Measurements from ENCODE around the gene KRI1.
"Not testable (repeated sequence)": the region's sequence is repeated elsewhere in the genome, so short reads cannot be mapped to it uniquely, and the experiment has no call there.

KRI1 gene

GRCh38 chr19:10554760-10555609 lies 10.8 kb downstream of the KRI1 start:
- H3K4me3 ChIP-seq (ENCODE audit: insufficient read length, low read depth), result no peak overlapping the region
- H3K4me1 ChIP-seq (ENCODE audit: insufficient read depth, insufficient read length), result peaks cover 6% of the 10 kb centered on the region
- no peak overlapping the region for H3K9ac ChIP-seq (ENCODE audit: insufficient read length, low read depth)
- H3K27me3 ChIP-seq (ENCODE audit: insufficient read depth, insufficient read length), result no peaks in the 10 kb centered on the region
- peaks cover 84% of the 10 kb centered on the region for H3K36me3 ChIP-seq (ENCODE audit: insufficient read depth, insufficient read length, low read length)
- TF ChIP-seq ZNF274 (IDR thresholded peaks at IDR 0.05; ENCODE audit: low read depth, low read length) (no peak), YY1 (IDR thresholded peaks at IDR 0.05; ENCODE audit: insufficient read depth, insufficient read length) (no peak), SUZ12 (IDR thresholded peaks at IDR 0.05; ENCODE audit: extremely low read depth, insufficient read depth, insufficient read length) (no peak)
- H3K9me3 ChIP-seq (ENCODE audit: insufficient read depth, low read length), result no peaks in the 10 kb centered on the region
- DNase-seq (ENCODE audit: low read depth, low spot score), result no peak

- no peaks in the 10 kb centered on the region for H3K9me3 ChIP-seq (ENCODE audit: insufficient read depth, low read length)
- no peak overlapping the region for H3K4me3 ChIP-seq (ENCODE audit: insufficient read length, low read depth)
- peak overlapping the region; percentile 32 for H3K9ac ChIP-seq (ENCODE audit: insufficient read length, low read depth)
- H3K27me3 ChIP-seq (ENCODE audit: insufficient read depth, insufficient read length), result no peaks in the 10 kb centered on the region
- H3K36me3 ChIP-seq (ENCODE audit: insufficient read depth, insufficient read length, low read length), result peaks cover 81% of the 10 kb centered on the region
- TF ChIP-seq YY1 (IDR thresholded peaks at IDR 0.05; ENCODE audit: insufficient read depth, insufficient read length) (no peak), SUZ12 (IDR thresholded peaks at IDR 0.05; ENCODE audit: extremely low read depth, insufficient read depth, insufficient read length) (no peak), ZNF274 (IDR thresholded peaks at IDR 0.05; ENCODE audit: low read depth, low read length) (no peak)
- DNase-seq (ENCODE audit: low read depth, low spot score), result no peak
- H3K4me1 ChIP-seq (ENCODE audit: insufficient read depth, insufficient read length), result peaks cover 6% of the 10 kb centered on the region
Measured at GRCh38 chr19:10553943-10554381, 11.8 kb downstream of the KRI1 start.

GRCh38 chr19:10553087-10553667 lies 12.6 kb downstream of the KRI1 start:
- H3K27me3 ChIP-seq (ENCODE audit: insufficient read depth, insufficient read length), result no peaks in the 10 kb centered on the region
- no peak for DNase-seq (ENCODE audit: low read depth, low spot score)
- H3K4me3 ChIP-seq (ENCODE audit: insufficient read length, low read depth), result no peak overlapping the region
- TF ChIP-seq YY1 (IDR thresholded peaks at IDR 0.05; ENCODE audit: insufficient read depth, insufficient read length), result no peak
- TF ChIP-seq SUZ12 (IDR thresholded peaks at IDR 0.05; ENCODE audit: extremely low read depth, insufficient read depth, insufficient read length), result no peak
- no peak for TF ChIP-seq ZNF274 (IDR thresholded peaks at IDR 0.05; ENCODE audit: low read depth, low read length)
- peaks cover 6% of the 10 kb centered on the region for H3K4me1 ChIP-seq (ENCODE audit: insufficient read depth, insufficient read length)
- no peaks in the 10 kb centered on the region for H3K9me3 ChIP-seq (ENCODE audit: insufficient read depth, low read length)
- no peak overlapping the region for H3K9ac ChIP-seq (ENCODE audit: insufficient read length, low read depth)
- peaks cover 81% of the 10 kb centered on the region for H3K36me3 ChIP-seq (ENCODE audit: insufficient read depth, insufficient read length, low read length)

- no peak for TF ChIP-seq ZNF274 (IDR thresholded peaks at IDR 0.05; ENCODE audit: low read depth, low read length)
- TF ChIP-seq YY1 (IDR thresholded peaks at IDR 0.05; ENCODE audit: insufficient read depth, insufficient read length), result no peak
- no peak for TF ChIP-seq SUZ12 (IDR thresholded peaks at IDR 0.05; ENCODE audit: extremely low read depth, insufficient read depth, insufficient read length)
- H3K4me1 ChIP-seq (ENCODE audit: insufficient read depth, insufficient read length), result peaks cover 6% of the 10 kb centered on the region
- DNase-seq (ENCODE audit: low read depth, low spot score), result no peak
- H3K9ac ChIP-seq (ENCODE audit: insufficient read length, low read depth), result no peak overlapping the region
- no peaks in the 10 kb centered on the region for H3K9me3 ChIP-seq (ENCODE audit: insufficient read depth, low read length)
- no peak overlapping the region for H3K4me3 ChIP-seq (ENCODE audit: insufficient read length, low read depth)
- no peaks in the 10 kb centered on the region for H3K27me3 ChIP-seq (ENCODE audit: insufficient read depth, insufficient read length)
- peaks cover 78% of the 10 kb centered on the region for H3K36me3 ChIP-seq (ENCODE audit: insufficient read depth, insufficient read length, low read length)
Measured at GRCh38 chr19:10552510-10553053, 13.2 kb downstream of the KRI1 start.

GRCh38 chr19:10551698-10552301 lies 14.0 kb downstream of the KRI1 start:
- H3K36me3 ChIP-seq (ENCODE audit: insufficient read depth, insufficient read length, low read length), result peaks cover 81% of the 10 kb centered on the region
- no peak for TF ChIP-seq ZNF274 (IDR thresholded peaks at IDR 0.05; ENCODE audit: low read depth, low read length)
- TF ChIP-seq SUZ12 (IDR thresholded peaks at IDR 0.05; ENCODE audit: extremely low read depth, insufficient read depth, insufficient read length), result no peak
- TF ChIP-seq YY1 (IDR thresholded peaks at IDR 0.05; ENCODE audit: insufficient read depth, insufficient read length), result no peak
- no peak overlapping the region for H3K4me3 ChIP-seq (ENCODE audit: insufficient read length, low read depth)
- no peaks in the 10 kb centered on the region for H3K27me3 ChIP-seq (ENCODE audit: insufficient read depth, insufficient read length)
- H3K9ac ChIP-seq (ENCODE audit: insufficient read length, low read depth), result no peak overlapping the region
- H3K4me1 ChIP-seq (ENCODE audit: insufficient read depth, insufficient read length), result peaks cover 6% of the 10 kb centered on the region
- no peaks in the 10 kb centered on the region for H3K9me3 ChIP-seq (ENCODE audit: insufficient read depth, low read length)
- no peak for DNase-seq (ENCODE audit: low read depth, low spot score)

GRCh38 chr19:10551006-10551405 lies 14.8 kb downstream of the KRI1 start:
- H3K4me1 ChIP-seq (ENCODE audit: insufficient read depth, insufficient read length); H3K9me3 ChIP-seq (ENCODE audit: insufficient read depth, low read length); DNase-seq (ENCODE audit: low read depth, low spot score); H3K4me3 ChIP-seq (ENCODE audit: insufficient read length, low read depth); H3K27me3 ChIP-seq (ENCODE audit: insufficient read depth, insufficient read length); H3K9ac ChIP-seq (ENCODE audit: insufficient read length, low read depth): not testable (repeated sequence)
- peaks cover 84% of the 10 kb centered on the region for H3K36me3 ChIP-seq (ENCODE audit: insufficient read depth, insufficient read length, low read length)

DNA sequence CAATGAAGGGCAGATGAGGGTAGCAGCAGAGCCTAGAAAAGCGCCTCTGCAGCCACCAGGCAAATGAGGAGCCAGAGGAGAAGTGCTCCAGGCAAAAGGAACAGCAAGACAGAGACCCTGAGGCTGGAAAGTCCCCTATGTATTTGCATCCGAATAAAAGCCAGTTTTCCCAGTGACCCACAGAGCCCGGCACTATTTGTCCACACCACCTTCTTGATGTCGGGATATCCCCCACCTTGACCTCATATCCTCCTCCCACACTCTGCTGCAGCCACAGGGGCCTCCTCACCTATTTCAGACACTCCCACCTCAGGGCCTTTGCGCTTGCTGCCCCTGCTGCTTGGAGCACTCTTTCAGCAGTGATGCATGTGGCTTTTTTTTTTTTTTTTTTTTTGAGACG lies 15.5 kb downstream of the KRI1 start:
- no peak for TF ChIP-seq ZNF274 (IDR thresholded peaks at IDR 0.05; ENCODE audit: low read depth, low read length)
- no peak for TF ChIP-seq SUZ12 (IDR thresholded peaks at IDR 0.05; ENCODE audit: extremely low read depth, insufficient read depth, insufficient read length)
- no peak for TF ChIP-seq YY1 (IDR thresholded peaks at IDR 0.05; ENCODE audit: insufficient read depth, insufficient read length)
- Histone ChIP-seq H3K4me1 (ENCODE audit: insufficient read depth, insufficient read length) (peaks cover 6% of the 10 kb centered on the region), H3K9me3 (ENCODE audit: insufficient read depth, low read length) (no peaks in the 10 kb centered on the region), H3K27me3 (ENCODE audit: insufficient read depth, insufficient read length) (no peaks in the 10 kb centered on the region), H3K4me3 (ENCODE audit: insufficient read length, low read depth) (no peak overlapping the region), H3K36me3 (ENCODE audit: insufficient read depth, insufficient read length, low read length) (peaks cover 80% of the 10 kb centered on the region), H3K9ac (ENCODE audit: insufficient read length, low read depth) (no peak overlapping the region)
- no peak for DNase-seq (ENCODE audit: low read depth, low spot score)
